ENCODE data around the gene IPO13.

The IPO13 gene

DNA sequence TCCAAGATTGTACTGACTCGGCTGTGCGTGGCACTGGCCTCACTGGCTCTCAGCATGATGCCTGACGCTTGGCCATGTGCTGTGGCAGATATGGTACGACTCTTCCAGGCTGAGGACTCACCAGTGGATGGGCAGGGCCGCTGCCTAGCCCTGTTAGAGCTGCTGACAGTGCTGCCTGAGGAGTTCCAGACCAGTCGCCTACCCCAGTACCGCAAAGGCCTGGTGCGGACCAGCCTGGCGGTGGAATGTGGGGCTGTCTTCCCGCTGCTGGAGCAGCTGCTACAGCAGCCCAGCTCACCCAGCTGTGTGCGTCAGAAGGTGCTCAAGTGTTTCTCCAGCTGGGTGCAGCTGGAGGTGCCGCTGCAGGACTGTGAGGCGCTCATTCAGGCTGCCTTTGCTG lies 2.9 kb downstream of the IPO13 start:
- DNase-seq (ENCODE audit: low read depth in 2 of 2), result no peak

DNA sequence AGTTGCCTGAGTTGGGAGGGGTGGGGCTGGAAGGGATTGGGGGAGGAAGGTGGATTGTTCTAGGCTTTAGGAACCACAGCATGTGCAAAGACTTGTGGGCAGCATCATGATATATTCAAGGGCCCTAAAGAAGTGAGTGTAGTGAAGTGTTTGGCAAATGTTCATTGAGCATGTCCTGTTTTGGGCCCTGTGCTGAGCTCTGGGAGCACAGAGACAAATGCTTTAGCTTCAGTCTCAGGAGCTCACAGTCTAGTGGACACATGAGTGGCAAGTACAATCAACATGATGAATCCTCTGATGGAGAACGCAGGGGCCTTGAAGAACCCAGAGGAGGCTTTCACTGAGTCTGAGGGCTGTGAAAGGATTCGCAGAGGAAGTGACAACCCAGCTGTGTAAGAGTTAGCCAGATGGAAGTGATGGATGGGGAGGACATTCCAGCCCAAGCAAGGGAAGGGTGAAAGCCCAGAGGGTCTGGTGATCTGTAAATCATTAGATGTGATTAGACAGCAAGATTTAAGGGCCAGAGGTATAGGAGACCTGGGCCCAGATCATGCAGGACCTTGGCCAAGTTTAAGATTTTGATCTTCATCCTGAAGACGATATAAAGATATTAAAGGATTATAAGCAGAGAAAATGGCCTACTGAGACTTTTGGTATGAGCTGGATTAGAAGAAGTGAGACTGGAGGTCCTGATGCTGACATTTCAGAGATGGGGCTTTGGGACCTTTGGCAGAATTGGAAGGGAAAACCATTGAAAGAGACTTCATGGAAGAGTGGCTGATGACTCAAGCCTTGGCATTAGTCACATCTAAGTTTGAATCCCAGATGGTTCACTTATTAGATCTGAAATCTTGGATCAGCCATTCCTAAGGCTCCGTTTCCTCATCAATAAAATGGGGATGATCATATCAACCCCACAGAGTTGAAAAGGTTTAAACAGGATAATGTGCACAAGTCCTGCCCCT lies 4.6 kb downstream of the IPO13 start:
- no peak for DNase-seq (ENCODE audit: low read depth in 2 of 2)

DNA sequence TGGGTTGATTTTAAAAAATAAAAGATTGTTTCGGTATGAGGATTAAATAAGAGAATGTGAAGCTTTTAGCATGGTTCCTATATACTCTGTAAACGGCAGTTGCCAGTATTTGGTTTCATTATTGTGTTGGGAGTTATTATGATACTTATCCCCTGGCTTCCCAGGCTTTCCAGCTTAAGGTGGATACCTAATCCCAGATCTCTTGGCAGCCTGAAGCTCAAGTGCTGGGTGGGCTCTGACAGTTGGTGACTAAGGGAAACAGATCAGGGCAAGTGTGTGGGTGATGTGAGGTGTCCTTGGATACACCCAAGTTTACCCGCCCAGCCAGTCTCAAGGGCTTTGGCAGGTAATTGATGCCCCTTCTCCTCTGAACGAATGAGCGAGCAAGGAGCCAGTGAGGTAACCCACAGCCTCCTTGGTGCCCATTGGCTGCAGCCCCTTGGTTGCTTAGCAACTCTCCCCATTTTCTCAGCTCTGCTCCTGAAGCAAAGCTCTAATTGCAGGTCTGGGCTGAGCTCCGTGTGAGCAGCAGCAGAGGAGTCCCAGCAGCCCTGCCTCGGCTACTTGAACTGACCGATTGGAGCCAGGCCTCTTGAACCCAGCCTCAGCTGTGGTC lies 6.1 kb downstream of the IPO13 start:
- no peak for DNase-seq (ENCODE audit: low read depth in 2 of 2)

DNA sequence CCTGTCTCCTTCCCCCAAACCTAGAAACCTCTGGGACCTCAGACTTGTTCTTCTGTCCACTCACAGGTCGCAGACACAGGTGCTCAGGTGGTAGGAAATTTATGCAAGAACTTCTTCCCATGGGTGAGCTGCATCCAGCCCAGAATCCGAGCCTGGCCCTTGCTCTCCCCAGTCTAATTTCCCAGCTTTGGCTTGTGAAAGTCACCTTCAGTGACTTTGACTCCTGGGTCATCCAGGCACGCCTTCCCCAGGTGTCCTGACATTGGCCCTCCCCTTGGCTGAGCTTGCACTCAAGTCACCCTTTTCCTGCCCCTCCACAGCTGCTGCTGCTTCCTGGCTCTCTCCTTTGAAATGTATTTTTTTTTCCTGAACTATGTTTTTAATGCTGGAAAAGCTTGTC lies 6.6 kb downstream of the IPO13 start:
- no peak for DNase-seq (ENCODE audit: low read depth in 2 of 2)

DNA sequence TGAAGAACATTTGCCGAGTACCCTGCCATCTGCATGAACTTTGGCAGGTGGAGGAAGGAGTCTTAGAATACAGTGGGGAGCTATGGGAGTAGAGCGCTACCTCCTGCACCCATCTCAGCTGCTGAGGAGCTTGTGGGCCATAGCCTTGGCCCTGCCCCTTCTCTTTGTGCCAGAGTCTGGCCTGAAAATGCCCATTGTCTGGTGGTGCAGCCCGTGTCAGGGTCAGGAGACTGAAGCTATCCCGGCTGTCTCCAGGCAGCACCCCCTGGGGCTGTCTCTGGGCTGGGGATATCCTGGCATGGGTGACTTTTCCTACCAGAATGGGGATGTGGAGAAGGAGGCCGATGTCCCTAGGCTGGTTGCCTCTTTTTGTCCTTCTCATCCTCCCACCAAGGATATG lies 7.3 kb downstream of the IPO13 start:
- DNase-seq (ENCODE audit: low read depth in 2 of 2), result no peak

GRCh38 chr1:43956234-43956633 lies 9.5 kb downstream of the IPO13 start:
- no peak for DNase-seq (ENCODE audit: low read depth in 2 of 2)

- DNase-seq (ENCODE audit: low read depth in 2 of 2), result no peak
These were observed 10.8 kb downstream of the IPO13 start for GRCh38 chr1:43957407-43958040.

DNA sequence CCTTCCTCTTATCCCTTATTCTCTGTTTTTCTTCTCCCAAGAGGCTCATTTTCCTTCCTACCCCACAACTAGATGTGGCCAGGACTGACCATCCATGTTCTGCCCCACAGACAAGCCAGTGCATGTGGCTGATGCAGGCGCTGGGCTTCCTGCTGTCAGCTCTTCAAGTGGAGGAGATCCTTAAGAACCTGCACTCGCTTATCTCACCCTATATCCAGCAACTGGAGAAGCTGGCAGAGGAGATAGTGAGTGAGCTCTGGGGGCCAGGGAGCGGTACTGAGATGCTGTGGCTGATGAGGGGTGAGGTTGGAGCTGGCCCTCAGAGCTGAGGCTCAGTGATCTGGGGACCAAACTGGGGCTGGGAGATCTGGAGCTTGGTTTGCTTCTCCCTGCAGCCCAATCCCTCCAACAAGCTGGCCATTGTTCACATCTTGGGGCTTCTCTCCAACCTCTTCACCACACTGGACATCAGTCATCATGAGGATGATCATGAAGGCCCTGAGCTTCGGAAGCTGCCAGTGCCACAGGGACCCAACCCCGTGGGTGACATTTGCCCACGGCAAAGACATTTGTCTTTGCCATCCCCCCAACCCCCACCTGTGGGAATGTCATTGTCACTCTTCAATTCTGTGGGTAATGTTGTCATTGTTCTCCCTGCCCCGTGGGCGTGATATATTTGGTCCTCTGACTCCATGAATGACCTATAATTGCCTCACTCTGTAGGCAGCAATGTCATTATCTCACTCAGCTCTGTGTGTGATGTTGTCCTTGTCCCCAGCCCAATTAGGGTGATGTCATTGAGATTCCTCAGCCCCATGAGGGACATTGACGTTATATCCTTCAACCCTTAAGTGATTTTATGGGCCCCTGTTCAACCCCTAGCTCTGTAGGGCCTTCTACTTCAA lies 11.9 kb downstream of the IPO13 start:
- DNase-seq (ENCODE audit: low read depth in 2 of 2), result no peak

DNA sequence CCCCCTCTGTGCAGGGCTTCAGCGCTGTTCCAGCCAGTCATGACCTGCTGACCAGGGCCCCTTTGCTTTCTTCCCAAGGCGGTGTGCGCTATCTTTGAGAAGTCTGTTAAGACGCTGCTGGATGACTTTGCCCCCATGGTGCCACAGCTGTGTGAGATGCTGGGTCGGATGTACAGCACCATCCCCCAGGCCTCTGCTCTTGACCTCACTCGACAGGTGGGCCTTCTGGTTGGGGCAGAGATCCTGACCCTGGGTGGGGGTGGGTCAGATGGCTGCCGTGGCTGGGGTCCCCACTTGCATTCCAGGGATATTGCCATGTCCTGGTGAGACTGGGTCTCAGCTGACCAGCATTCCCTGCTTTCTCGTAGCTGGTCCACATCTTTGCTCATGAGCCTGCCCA lies 14.0 kb downstream of the IPO13 start:
- no peak for DNase-seq (ENCODE audit: low read depth in 2 of 2)

- DNase-seq (ENCODE audit: low read depth in 2 of 2), result no peak
These were observed 14.9 kb downstream of the IPO13 start for GRCh38 chr1:43961692-43962091.

GRCh38 chr1:43962324-43962723 lies 15.6 kb downstream of the IPO13 start:
- no peak for DNase-seq (ENCODE audit: low read depth in 2 of 2)

DNA sequence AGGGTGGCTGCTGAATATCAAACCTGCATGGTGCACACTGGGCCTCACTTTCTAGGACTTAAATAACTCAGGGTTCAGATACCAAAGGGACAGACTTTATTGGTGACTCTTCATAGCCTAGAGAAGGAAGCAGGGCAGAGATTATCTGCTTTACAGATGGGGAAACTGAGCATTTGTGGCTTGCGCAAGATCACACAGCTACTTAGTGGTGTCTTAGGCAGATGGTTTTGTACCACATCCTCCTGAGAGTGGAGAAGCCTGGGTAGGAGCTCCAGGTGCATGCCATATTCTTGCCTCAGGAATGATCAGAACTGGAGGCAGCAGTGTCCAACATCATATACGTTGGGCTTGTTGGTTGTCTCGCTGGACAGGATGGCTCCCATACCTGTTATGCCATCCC lies 16.3 kb downstream of the IPO13 start:
- DNase-seq (ENCODE audit: low read depth in 2 of 2), result no peak

- DNase-seq (ENCODE audit: low read depth in 2 of 2), result no peak
These were observed 17.1 kb downstream of the IPO13 start for GRCh38 chr1:43963890-43964289.

- DNase-seq (ENCODE audit: low read depth in 2 of 2), result no peak
These were observed 18.6 kb downstream of the IPO13 start for GRCh38 chr1:43965316-43965715.

GRCh38 chr1:43968348-43968948 lies 21.7 kb downstream of the IPO13 start:
- no peak for DNase-seq (ENCODE audit: low read depth in 2 of 2)

DNA sequence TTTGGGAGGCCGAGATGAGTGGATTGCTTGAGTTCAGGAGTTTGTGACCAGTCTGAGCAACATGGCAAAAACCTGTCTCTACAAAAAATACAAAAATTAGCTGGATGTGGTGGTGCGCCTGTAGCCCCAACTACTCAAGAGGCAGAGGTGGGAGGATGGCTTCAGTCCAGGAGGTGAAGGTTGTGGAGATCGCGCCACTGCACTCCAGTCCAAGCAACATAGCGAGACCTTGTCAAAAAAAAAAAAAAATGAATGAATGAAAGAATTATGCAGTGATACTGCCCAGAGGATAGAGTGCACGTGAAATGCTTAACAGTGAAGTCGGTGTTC lies 22.6 kb downstream of the IPO13 start:
- DNase-seq (ENCODE audit: low read depth in 2 of 2), result no peak

DNA sequence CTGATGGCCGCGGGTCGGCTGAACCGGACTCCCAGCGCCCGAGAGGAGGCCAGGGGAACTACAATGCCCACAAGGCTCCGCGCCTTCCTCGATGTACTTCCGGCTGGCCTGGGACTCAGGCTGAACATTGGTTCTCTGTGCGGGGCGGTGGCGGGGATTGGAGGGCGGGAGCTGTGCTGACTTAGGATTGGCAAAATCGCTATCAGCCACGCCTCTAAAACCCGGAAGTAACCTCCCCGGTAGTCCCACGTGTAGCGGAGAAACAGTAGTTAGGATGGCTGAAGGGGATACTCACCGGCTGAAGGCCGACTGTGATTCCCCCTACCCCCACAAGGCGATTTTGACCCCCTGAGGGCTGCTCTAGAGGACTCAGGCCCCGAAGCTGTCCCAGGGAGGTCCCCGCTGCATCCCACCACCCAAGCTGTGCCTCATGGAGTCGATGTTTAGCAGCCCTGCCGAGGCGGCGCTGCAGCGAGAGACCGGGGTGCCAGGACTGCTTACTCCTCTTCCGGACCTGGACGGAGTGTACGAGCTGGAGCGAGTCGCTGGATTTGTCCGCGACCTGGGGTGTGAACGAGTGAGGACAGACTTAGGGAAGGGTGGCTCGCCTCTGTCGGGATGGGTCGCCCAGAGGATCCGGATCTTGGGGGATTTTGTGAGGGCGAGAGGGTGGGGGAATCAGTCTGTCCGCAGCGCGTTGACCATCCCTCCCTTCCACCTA lies 23.2 kb downstream of the IPO13 start, which contains the start of gene DPH2:
Gene DPH2 (plus strand): TSS at position 265 of the 721 bp plus-strand sequence. CDS start 166 bp downstream, at position 431.
- peak; percentile 96 to 98 for DNase-seq (ENCODE audit: low read depth in 2 of 2)

GRCh38 chr1:43970502-43970901 lies 23.8 kb downstream of the IPO13 start:
- DNase-seq (ENCODE audit: low read depth in 2 of 2), result no peak

- no peak for DNase-seq (ENCODE audit: low read depth in 2 of 2)
These were observed 24.2 kb downstream of the IPO13 start for GRCh38 chr1:43970911-43971310.

GRCh38 chr1:43971336-43971980 lies 24.7 kb downstream of the IPO13 start:
- no peak for DNase-seq (ENCODE audit: low read depth in 2 of 2)
